ENCODE measurements around the gene ASCL1.

DNA sequence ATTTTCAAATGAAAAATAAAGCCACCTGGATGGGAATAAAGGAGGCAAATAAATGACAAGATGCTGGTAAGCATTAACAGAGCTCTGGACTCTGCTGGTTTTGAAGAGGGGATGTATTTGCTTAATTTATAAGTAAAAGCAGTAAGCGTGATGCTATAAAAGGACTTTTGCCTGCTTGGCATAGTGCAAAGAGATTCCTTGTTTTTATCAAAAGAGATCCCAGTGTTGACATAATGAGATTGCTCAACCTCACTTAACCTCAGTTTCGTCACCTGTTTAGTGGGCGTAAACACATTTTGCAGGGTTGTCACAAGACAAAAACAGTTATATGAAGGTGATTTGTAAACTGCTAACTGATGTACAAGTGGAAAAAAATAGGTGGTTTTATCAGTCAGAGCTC, 13.8 kb downstream of the ASCL1 start:
- TF ChIP-seq CTCF (IDR thresholded peaks at IDR 0.05) (no peak), POLR2AphosphoS5 (IDR thresholded peaks at IDR 0.05) (no peak)

Data from gastroesophageal sphincter (tissue), 3 donors.